ENCODE results near the gene GARNL3. TPM values are rescaled to one million over a fixed set of nuclear protein-coding genes. Genes with fewer than 3 reads are reported as not detected.
A peak's percentile ranks its signal among the peaks of the same experiment; 100 is the strongest.

GARNL3 gene
- total and polyA plus RNA-seq, 2 of the 13 experiments (the other 11 are each of a cell fraction or from before 2014, with no cell fraction given), result 3.9 to 11.0 TPM

- no peak for TF ChIP-seq RBM39 (IDR thresholded peaks at IDR 0.05; ENCODE audit: low read depth, low read length, poor library complexity, severe bottlenecking)
- no peak for TF ChIP-seq PREB (CRISPR knock-in tag; IDR thresholded peaks at IDR 0.05)
- no peak for TF ChIP-seq MIER3 (CRISPR knock-in tag; IDR thresholded peaks at IDR 0.05; ENCODE audit: borderline replicate concordance)
- peak; percentile 34; the same call in 1 of the 2 replicates for TF ChIP-seq SMC3 (IDR thresholded peaks at IDR 0.05; ENCODE audit: low read length)
- TF ChIP-seq HNRNPH1 (optimal IDR thresholded peaks at IDR 0.05; ENCODE audit: low read depth, low read length), result no peak
- TF ChIP-seq TCF7L2 (IDR thresholded peaks at IDR 0.05; ENCODE audit: low read depth, low read length), result no peak
- no peak for TF ChIP-seq GABPB1 (CRISPR knock-in tag; IDR thresholded peaks at IDR 0.05)
- TF ChIP-seq, protein P1, sequence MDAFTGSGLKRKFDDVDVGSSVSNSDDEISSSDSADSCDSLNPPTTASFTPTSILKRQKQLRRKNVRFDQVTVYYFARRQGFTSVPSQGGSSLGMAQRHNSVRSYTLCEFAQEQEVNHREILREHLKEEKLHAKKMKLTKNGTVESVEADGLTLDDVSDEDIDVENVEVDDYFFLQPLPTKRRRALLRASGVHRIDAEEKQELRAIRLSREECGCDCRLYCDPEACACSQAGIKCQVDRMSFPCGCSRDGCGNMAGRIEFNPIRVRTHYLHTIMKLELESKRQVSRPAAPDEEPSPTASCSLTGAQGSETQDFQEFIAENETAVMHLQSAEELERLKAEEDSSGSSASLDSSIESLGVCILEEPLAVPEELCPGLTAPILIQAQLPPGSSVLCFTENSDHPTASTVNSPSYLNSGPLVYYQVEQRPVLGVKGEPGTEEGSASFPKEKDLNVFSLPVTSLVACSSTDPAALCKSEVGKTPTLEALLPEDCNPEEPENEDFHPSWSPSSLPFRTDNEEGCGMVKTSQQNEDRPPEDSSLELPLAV (CRISPR knock-in tag; conservative IDR thresholded peaks at IDR 0.05; ENCODE audit: low read depth), result no peak; the same call in 1 of the 2 replicates
- 0 out of 2 replicates have a peak, but pooled peaks have one; percentile 7 for TF ChIP-seq ETV5 (CRISPR knock-in tag; IDR thresholded peaks at IDR 0.05; ENCODE audit: borderline replicate concordance)
- TF ChIP-seq ZNF691 (CRISPR knock-in tag; IDR thresholded peaks at IDR 0.05; ENCODE audit: borderline replicate concordance, low read depth), result no peak
- TF ChIP-seq NCOR1 (IDR thresholded peaks at IDR 0.05; ENCODE audit: borderline replicate concordance, low read length), result no peak
- peak; percentile 86 for TF ChIP-seq HDAC1 (CRISPR knock-in tag; IDR thresholded peaks at IDR 0.05)
- TF ChIP-seq MAZ (IDR thresholded peaks at IDR 0.05; ENCODE audit: borderline replicate concordance, low read depth, low read length), result no peak
- TF ChIP-seq MAZ (CRISPR knock-in tag; IDR thresholded peaks at IDR 0.05; ENCODE audit: low read depth), result peak; percentile 34; the same call in 1 of the 2 replicates
- no peak for TF ChIP-seq ZIK1 (CRISPR knock-in tag; IDR thresholded peaks at IDR 0.05; ENCODE audit: borderline replicate concordance, low read depth)
- TF ChIP-seq ZGPAT (CRISPR knock-in tag; IDR thresholded peaks at IDR 0.05), result 0 out of 2 replicates have a peak, but pooled peaks have one; percentile 33
- TF ChIP-seq NFAT5 (CRISPR knock-in tag; IDR thresholded peaks at IDR 0.05), result no peak
- no peak for TF ChIP-seq DR1 (CRISPR knock-in tag; IDR thresholded peaks at IDR 0.05)
- 0 out of 2 replicates have a peak, but pooled peaks have one; percentile 48 for TF ChIP-seq HOXD1 (CRISPR knock-in tag; IDR thresholded peaks at IDR 0.05)
Observed at GRCh38 chr9:127397646-127398274, 133.2 kb downstream of the GARNL3 start (continued).
